GM12878 (cell line): Measurements from ENCODE around the gene MYL11. TPM values are rescaled to one million over a fixed set of nuclear protein-coding genes. Genes with fewer than 3 reads are reported as not detected.

ENCODE experiments used
- CBFB ChIP-seq: IDR thresholded peaks from 2 replicates; pipeline ENCODE4 v1.6.1; 2016; ENCODE audit warnings: antibody characterized with exemption, low read depth
- KAT2A ChIP-seq: conservative IDR thresholded peaks from 2 replicates; pipeline ENCODE4 v1.6.1; 2011; ENCODE audit warnings: low read depth, low read length; ENCODE audit not compliant: control insufficient read depth
- KLF5 ChIP-seq: fragments of 450-650 bp; IDR thresholded peaks from 2 replicates; pipeline ENCODE4 v1.6.1; 2014; ENCODE audit warnings: mild to moderate bottlenecking; ENCODE audit not compliant: partially characterized antibody
- MEF2A ChIP-seq: IDR thresholded peaks from 2 replicates; pipeline ENCODE4 v1.6.1; 2011; ENCODE audit warnings: low read depth, mild to moderate bottlenecking, low read length, moderate library complexity; ENCODE audit not compliant: insufficient read depth
- NFYA ChIP-seq: IDR thresholded peaks from 2 replicates; pipeline ENCODE4 v1.6.1; 2011; ENCODE audit warnings: low read depth, mild to moderate bottlenecking, low read length, improper control_type of control experiment, borderline replicate concordance
- NR2C1 ChIP-seq: fragments of 450-650 bp; IDR thresholded peaks from 2 replicates; pipeline ENCODE4 v1.6.1; 2017; ENCODE audit warnings: antibody characterized with exemption, mild to moderate bottlenecking, moderate library complexity
- NR2F1 ChIP-seq: fragments of 450-650 bp; conservative IDR thresholded peaks from 2 replicates; pipeline ENCODE4 v1.6.1; 2017; ENCODE audit warnings: mild to moderate bottlenecking
- RFX5 ChIP-seq: IDR thresholded peaks from 2 replicates; pipeline ENCODE4 v1.6.1; 2011; ENCODE audit warnings: low read depth, low read length, improper control_type of control experiment
- SPI1 ChIP-seq: IDR thresholded peaks from 2 replicates; pipeline ENCODE4 v1.6.1; 2011; ENCODE audit warnings: low read depth, mild to moderate bottlenecking, low read length, moderate library complexity, borderline replicate concordance; ENCODE audit not compliant: insufficient read depth
- TCF7 ChIP-seq: IDR thresholded peaks from 2 replicates; pipeline ENCODE4 v1.6.1; 2014; ENCODE audit warnings: antibody characterized with exemption, borderline replicate concordance
- ZBTB4 ChIP-seq: fragments of 450-650 bp; formaldehyde crosslinking; IDR thresholded peaks from 2 replicates; pipeline ENCODE4 v1.4.0; 2022; ENCODE audit warnings: mild to moderate bottlenecking, moderate library complexity
- ZNF217 ChIP-seq: fragments of 450-650 bp; IDR thresholded peaks from 2 replicates; pipeline ENCODE4 v1.6.1; 2017; ENCODE audit warnings: antibody characterized with exemption, mild to moderate bottlenecking
- ZNF622 ChIP-seq: fragments of 450-650 bp; IDR thresholded peaks from 2 replicates; pipeline ENCODE4 v1.6.1; 2017; ENCODE audit warnings: mild to moderate bottlenecking, inconsistent platforms
- polyA plus RNA-seq, 11 experiments: library from polyadenylated mRNA; depleted of rRNA in 4 of 11; unstranded in 6 of 11; stranded (reverse) in 5 of 11; fragments of >200 nt; fragmentation: Nextera tagmentation in 4 of 11; fragmentation: Illumina TruSeq in 1 of 11; extraction: Ambion mirVana in 4 of 11; extraction: Trizol in 1 of 11; gene quantifications; 1 replicate in 1 of 11; 2 replicates in 10 of 11; pipeline versions ENCODE4 v1.2.1 to v1.2.3, GENCODE V29; 2011 to 2016; ENCODE audit warnings: inconsistent platforms in 2 of 11, missing spikeins in 2 of 11, low read depth in 1 of 11
- total RNA-seq, 4 experiments: library from RNA; depleted of rRNA in 3 of 4; stranded (reverse); fragments of >200 nt in 3 of 4; fragmentation: Illumina TruSeq in 1 of 4; extraction: Trizol in 1 of 4; gene quantifications; 2 replicates each; pipeline versions ENCODE4 v1.2.1 to v1.2.3, GENCODE V29; 2013 to 2021
- TF ChIP-seq, protein P1 (sequence below): fragments of 450-650 bp; IDR thresholded peaks from 2 replicates; pipeline ENCODE4 v1.6.1; 2017; ENCODE audit warnings: mild to moderate bottlenecking, moderate library complexity
- TF ChIP-seq, protein P2 (sequence below): fragments of 450-650 bp; IDR thresholded peaks from 2 replicates; pipeline ENCODE4 v1.6.1; 2017; ENCODE audit warnings: mild to moderate bottlenecking, low read depth, inconsistent platforms; ENCODE audit not compliant: poor library complexity, severe bottlenecking
- TF ChIP-seq, protein P3 (sequence below): IDR thresholded peaks from 2 replicates; pipeline ENCODE4 v1.6.1; 2011; ENCODE audit warnings: low read depth, mild to moderate bottlenecking, low read length, moderate library complexity, borderline replicate concordance; ENCODE audit errors: extremely low read depth
- TF ChIP-seq, protein P4 (sequence below): fragments of 450-650 bp; conservative IDR thresholded peaks from 2 replicates; pipeline ENCODE4 v1.6.1; 2017; ENCODE audit warnings: mild to moderate bottlenecking, moderate library complexity

MYL11 gene
- total and polyA plus RNA-seq, 10 of the 15 experiments (the other 5 are each of a cell fraction or from before 2014, with no cell fraction given) = 0.19 to 1.2 (median 0.61) TPM; not detected in 5

DNA sequence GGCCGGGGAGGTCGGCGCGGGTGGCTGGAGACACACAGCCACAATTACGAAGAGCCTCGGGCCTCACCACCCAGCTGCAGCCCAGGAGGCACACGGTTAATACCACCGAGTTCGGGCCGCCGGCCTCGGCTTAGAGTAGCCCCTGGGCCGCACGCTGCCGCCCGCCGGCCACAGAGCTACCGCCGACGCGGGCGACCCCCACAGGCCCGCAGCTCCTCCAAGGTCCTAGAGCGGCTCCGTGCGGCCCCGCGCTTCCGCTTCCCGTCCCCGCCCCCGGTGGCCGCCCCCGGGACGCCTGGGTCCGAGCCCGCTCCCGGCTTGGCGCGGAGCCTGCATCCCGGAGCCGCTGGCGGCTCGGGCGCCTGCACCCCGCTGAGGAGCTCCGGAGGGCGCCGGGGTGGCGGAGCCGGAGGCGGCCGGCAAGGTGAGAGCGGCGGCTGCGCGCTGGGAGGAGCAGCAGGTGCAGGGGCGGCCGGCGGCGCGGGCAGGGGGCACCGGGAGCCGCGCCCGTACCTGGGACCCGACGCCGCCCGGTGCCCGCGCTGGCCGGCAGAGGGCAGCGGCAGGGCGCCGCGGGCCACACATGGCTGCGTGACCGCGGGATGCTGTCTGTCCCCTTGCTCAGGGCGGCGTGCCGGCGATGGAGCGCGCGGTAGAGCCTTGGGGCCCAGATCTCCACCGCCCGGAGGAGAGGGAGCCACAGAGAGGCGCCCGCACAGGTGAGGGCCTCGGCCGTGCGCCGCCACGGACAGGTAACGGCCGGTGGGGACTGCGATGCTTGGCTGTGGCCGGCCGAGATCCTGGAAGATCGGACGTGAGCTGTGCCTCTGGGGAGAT is 20.8 kb downstream of the MYL11 start, which contains the start of gene ZNF48 (continued):
- TF ChIP-seq NFYA = no peak
- TF ChIP-seq, protein P1, sequence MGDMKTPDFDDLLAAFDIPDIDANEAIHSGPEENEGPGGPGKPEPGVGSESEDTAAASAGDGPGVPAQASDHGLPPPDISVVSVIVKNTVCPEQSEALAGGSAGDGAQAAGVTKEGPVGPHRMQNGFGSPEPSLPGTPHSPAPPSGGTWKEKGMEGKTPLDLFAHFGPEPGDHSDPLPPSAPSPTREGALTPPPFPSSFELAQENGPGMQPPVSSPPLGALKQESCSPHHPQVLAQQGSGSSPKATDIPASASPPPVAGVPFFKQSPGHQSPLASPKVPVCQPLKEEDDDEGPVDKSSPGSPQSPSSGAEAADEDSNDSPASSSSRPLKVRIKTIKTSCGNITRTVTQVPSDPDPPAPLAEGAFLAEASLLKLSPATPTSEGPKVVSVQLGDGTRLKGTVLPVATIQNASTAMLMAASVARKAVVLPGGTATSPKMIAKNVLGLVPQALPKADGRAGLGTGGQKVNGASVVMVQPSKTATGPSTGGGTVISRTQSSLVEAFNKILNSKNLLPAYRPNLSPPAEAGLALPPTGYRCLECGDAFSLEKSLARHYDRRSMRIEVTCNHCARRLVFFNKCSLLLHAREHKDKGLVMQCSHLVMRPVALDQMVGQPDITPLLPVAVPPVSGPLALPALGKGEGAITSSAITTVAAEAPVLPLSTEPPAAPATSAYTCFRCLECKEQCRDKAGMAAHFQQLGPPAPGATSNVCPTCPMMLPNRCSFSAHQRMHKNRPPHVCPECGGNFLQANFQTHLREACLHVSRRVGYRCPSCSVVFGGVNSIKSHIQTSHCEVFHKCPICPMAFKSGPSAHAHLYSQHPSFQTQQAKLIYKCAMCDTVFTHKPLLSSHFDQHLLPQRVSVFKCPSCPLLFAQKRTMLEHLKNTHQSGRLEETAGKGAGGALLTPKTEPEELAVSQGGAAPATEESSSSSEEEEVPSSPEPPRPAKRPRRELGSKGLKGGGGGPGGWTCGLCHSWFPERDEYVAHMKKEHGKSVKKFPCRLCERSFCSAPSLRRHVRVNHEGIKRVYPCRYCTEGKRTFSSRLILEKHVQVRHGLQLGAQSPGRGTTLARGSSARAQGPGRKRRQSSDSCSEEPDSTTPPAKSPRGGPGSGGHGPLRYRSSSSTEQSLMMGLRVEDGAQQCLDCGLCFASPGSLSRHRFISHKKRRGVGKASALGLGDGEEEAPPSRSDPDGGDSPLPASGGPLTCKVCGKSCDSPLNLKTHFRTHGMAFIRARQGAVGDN = peak; percentile 36
- no peak for TF ChIP-seq KAT2A
- TF ChIP-seq RFX5 = no peak
- no peak for TF ChIP-seq CBFB
- TF ChIP-seq, protein P2, sequence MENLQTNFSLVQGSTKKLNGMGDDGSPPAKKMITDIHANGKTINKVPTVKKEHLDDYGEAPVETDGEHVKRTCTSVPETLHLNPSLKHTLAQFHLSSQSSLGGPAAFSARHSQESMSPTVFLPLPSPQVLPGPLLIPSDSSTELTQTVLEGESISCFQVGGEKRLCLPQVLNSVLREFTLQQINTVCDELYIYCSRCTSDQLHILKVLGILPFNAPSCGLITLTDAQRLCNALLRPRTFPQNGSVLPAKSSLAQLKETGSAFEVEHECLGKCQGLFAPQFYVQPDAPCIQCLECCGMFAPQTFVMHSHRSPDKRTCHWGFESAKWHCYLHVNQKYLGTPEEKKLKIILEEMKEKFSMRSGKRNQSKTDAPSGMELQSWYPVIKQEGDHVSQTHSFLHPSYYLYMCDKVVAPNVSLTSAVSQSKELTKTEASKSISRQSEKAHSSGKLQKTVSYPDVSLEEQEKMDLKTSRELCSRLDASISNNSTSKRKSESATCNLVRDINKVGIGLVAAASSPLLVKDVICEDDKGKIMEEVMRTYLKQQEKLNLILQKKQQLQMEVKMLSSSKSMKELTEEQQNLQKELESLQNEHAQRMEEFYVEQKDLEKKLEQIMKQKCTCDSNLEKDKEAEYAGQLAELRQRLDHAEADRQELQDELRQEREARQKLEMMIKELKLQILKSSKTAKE = no peak
- peak; percentile 31; the same call in 1 of the 2 replicates for TF ChIP-seq SPI1
- TF ChIP-seq, protein P3, sequence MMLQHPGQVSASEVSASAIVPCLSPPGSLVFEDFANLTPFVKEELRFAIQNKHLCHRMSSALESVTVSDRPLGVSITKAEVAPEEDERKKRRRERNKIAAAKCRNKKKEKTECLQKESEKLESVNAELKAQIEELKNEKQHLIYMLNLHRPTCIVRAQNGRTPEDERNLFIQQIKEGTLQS = no peak
- no peak for TF ChIP-seq ZBTB4
- peak; percentile 73; the same call in 1 of the 2 replicates for TF ChIP-seq NR2F1
- no peak; the same call in 1 of the 2 replicates for TF ChIP-seq ZNF622
- TF ChIP-seq, protein P4, sequence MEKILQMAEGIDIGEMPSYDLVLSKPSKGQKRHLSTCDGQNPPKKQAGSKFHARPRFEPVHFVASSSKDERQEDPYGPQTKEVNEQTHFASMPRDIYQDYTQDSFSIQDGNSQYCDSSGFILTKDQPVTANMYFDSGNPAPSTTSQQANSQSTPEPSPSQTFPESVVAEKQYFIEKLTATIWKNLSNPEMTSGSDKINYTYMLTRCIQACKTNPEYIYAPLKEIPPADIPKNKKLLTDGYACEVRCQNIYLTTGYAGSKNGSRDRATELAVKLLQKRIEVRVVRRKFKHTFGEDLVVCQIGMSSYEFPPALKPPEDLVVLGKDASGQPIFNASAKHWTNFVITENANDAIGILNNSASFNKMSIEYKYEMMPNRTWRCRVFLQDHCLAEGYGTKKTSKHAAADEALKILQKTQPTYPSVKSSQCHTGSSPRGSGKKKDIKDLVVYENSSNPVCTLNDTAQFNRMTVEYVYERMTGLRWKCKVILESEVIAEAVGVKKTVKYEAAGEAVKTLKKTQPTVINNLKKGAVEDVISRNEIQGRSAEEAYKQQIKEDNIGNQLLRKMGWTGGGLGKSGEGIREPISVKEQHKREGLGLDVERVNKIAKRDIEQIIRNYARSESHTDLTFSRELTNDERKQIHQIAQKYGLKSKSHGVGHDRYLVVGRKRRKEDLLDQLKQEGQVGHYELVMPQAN = peak; percentile 72
- peak; percentile 83 for TF ChIP-seq ZNF217
- peak; percentile 53 for TF ChIP-seq NR2C1
- TF ChIP-seq TCF7 = no peak
- 0 out of 2 replicates have a peak, but pooled peaks have one; percentile 40 for TF ChIP-seq MEF2A
- TF ChIP-seq KLF5 = peak; percentile 25
